Body of pancreas (tissue), 4 donors: ENCODE data around the gene GLIPR1.

ENCODE experiments used
- CTCF ChIP-seq, 7 experiments: fragments of 450-650 bp in 4 of 7; fragments of 200-600 bp in 3 of 7; sonication (generic) in 3 of 7; IDR thresholded peaks; one replicate each; pipeline ENCODE4 v1.5.1; 2016 to 2019; ENCODE audit warnings: antibody characterized with exemption in 7 of 7
- POLR2A ChIP-seq, 3 donors: fragments of 450-650 bp; IDR thresholded peaks; one replicate each; pipeline ENCODE4 v1.6.1; 2016; ENCODE audit warnings: antibody characterized with exemption in 3 of 3, mild to moderate bottlenecking in 2 of 3

GRCh38 chr12:75529316-75529715, 48.8 kb downstream of the GLIPR1 start:
- TF ChIP-seq CTCF (IDR thresholded peaks at IDR 0.05), result no peak
- TF ChIP-seq POLR2A (IDR thresholded peaks at IDR 0.05), result no peak
